K562 (cell line): Measurements from ENCODE around the gene GNAI3. TPM values are rescaled to one million over a fixed set of nuclear protein-coding genes. Genes with fewer than 3 reads are reported as not detected.

Source experiments
- ATAC-seq: fragments of 200-7000 bp; cut with Tn5 transposase; 3 replicates; pipeline ENCODE4 v1.9.1; 2020; ENCODE audit warnings: moderate library complexity
- BruUV-seq: library from RNA; stranded (reverse); fragments of 400-500 nt; replicated peaks from 2 replicates; lab custom pipeline; 2021; lab: Mats Ljungman, UMichigan
- CTCF ChIA-PET: fragments of 300-600 bp; formaldehyde crosslinking; extraction: SDS; loops from one replicate; lab custom pipeline; 2021; ENCODE audit warnings: low intra/inter-chr PET ratio; lab: Yijun Ruan, JAX
- POLR2A ChIA-PET: fragments of 300-600, 350-650 bp; sonication (Branson Sonifier 250); formaldehyde crosslinking; extraction: SDS; loops from one replicate; lab custom pipeline; 2021; ENCODE audit warnings: antibody characterized with exemption, inconsistent platforms; lab: Yijun Ruan, JAX
- DNase-seq, 4 experiments: peaks; one replicate each; pipeline versions ENCODE4 v3.0.0 to v3.0.0-alpha.2; 2011 to 2018; ENCODE audit warnings: low spot score in 3 of 4, mixed read lengths in 3 of 4; ENCODE audit errors: extremely low read depth in 1 of 4
- FAIRE-seq: peaks from 2 replicates; lab custom pipeline; 2011; peaks lifted over from hg19 to GRCh38; lab: Jason Lieb, UNC
- H2AFZ ChIP-seq: 2 replicates; pipeline ENCODE4 v1.6.0; 2011; ENCODE audit warnings: low read depth, low read length, control low read depth, inconsistent platforms
- H3K27ac ChIP-seq: fragments of 200-600 bp; 3 replicates; pipeline ENCODE4 v1.8.0; 2011; ENCODE audit warnings: low read depth, mild to moderate bottlenecking, control low read depth, inconsistent platforms, low read length, moderate library complexity, mixed read lengths; ENCODE audit errors: extremely low read depth
- H3K27me3 ChIP-seq, 2 experiments: fragments of 300-600 bp in 1 of 2; 2 replicates in 1 of 2; 3 replicates in 1 of 2; pipeline versions ENCODE4 v1.6.0 to v1.8.0; 2011; ENCODE audit warnings: inconsistent platforms in 2 of 2, low read length in 2 of 2, mild to moderate bottlenecking in 1 of 2, mixed read lengths in 1 of 2, moderate library complexity in 1 of 2; ENCODE audit not compliant: control insufficient read depth in 2 of 2, insufficient read depth in 2 of 2
- H3K36me3 ChIP-seq: fragments of 300-600 bp; 3 replicates; pipeline ENCODE4 v1.8.0; 2011; ENCODE audit warnings: mild to moderate bottlenecking, low read length, inconsistent platforms; ENCODE audit not compliant: control insufficient read depth, insufficient read depth
- H3K4me1 ChIP-seq, 2 experiments: fragments of 200-600 bp in 1 of 2; replicated peaks in 1 of 2; 2 replicates in 1 of 2; 3 replicates in 1 of 2; pipeline versions ENCODE4 v1.5.1 to v1.8.0; 2011; ENCODE audit warnings: inconsistent platforms in 2 of 2, low read length in 2 of 2, mild to moderate bottlenecking in 1 of 2, mixed read lengths in 1 of 2, moderate library complexity in 1 of 2; ENCODE audit not compliant: control insufficient read depth in 2 of 2, insufficient read depth in 2 of 2
- H3K4me2 ChIP-seq: 2 replicates; pipeline ENCODE4 v1.6.1; 2011; ENCODE audit warnings: low read length, control low read depth, inconsistent platforms, mixed read lengths; ENCODE audit not compliant: insufficient read depth
- H3K4me3 ChIP-seq: fragments of 200-600 bp; sonication (generic), shearing (Covaris generic); 2 replicates; pipeline ENCODE4 v1.5.1; 2016; ENCODE audit warnings: control low read depth, inconsistent platforms
- H3K79me2 ChIP-seq: fragments of 200-600 bp; 3 replicates; pipeline ENCODE4 v1.8.0; 2011; ENCODE audit warnings: low read length, inconsistent platforms; ENCODE audit not compliant: control insufficient read depth, insufficient read depth
- H3K9ac ChIP-seq, 2 experiments: 2 replicates each; pipeline versions ENCODE4 v1.6.0 to v1.6.1; 2011; ENCODE audit warnings: low read depth in 2 of 2, low read length in 2 of 2, control low read depth in 1 of 2, inconsistent platforms in 1 of 2, mild to moderate bottlenecking in 1 of 2, mixed read lengths in 1 of 2; ENCODE audit not compliant: insufficient read depth in 1 of 2
- H3K9me1 ChIP-seq: one replicate; pipeline ENCODE4 v1.6.0; 2011; ENCODE audit warnings: inconsistent platforms, mild to moderate bottlenecking, low read length, moderate library complexity; ENCODE audit not compliant: control insufficient read depth, insufficient read depth
- H3K9me3 ChIP-seq: replicated peaks from 2 replicates; pipeline ENCODE4 v1.5.1; 2011; ENCODE audit warnings: low read depth, low read length, inconsistent platforms; ENCODE audit not compliant: control insufficient read depth, insufficient read depth
- H4K20me1 ChIP-seq: replicated peaks from 2 replicates; pipeline ENCODE4 v1.6.1; 2011; ENCODE audit warnings: low read length, inconsistent platforms, mixed read lengths; ENCODE audit not compliant: control insufficient read depth, insufficient read depth
- CBFA2T3 ChIP-seq: fragments of 450-650 bp; IDR thresholded peaks from 2 replicates; pipeline ENCODE4 v1.6.1; 2017
- EGR1 ChIP-seq: fragments of 450-650 bp; conservative IDR thresholded peaks from 2 replicates; pipeline ENCODE4 v1.6.1; 2017; ENCODE audit warnings: mild to moderate bottlenecking
- LCOR ChIP-seq: sonication (generic); formaldehyde crosslinking; IDR thresholded peaks from 2 replicates; pipeline ENCODE4 v1.8.0; 2022; ENCODE audit warnings: mild to moderate bottlenecking, missing genetic modification reagents
- MEIS2 ChIP-seq: fragments of 450-650 bp; IDR thresholded peaks from 2 replicates; pipeline ENCODE4 v1.6.1; 2014; ENCODE audit warnings: mild to moderate bottlenecking; ENCODE audit not compliant: partially characterized antibody
- MTA1 ChIP-seq: fragments of 450-650 bp; IDR thresholded peaks from 2 replicates; pipeline ENCODE4 v1.6.1; 2017; ENCODE audit warnings: borderline replicate concordance
- SMAD4 ChIP-seq: fragments of 250-450 bp; sonication (Bioruptor Pico); conservative IDR thresholded peaks from 2 replicates; pipeline ENCODE4 v1.8.0; 2021; ENCODE audit warnings: inconsistent platforms, mild to moderate bottlenecking, moderate library complexity
- YY1 ChIP-seq, 3 experiments: IDR thresholded peaks; 2 replicates each; pipeline ENCODE4 v1.6.1; 2011; ENCODE audit warnings: low read length in 2 of 3, mild to moderate bottlenecking in 2 of 3, moderate library complexity in 2 of 3, borderline replicate concordance in 1 of 3, control low read depth in 1 of 3, low read depth in 1 of 3; ENCODE audit not compliant: insufficient read depth in 3 of 3, insufficient replicate concordance in 2 of 3, control insufficient read depth in 1 of 3, insufficient read length in 1 of 3; ENCODE audit errors: extremely low read depth in 1 of 3
- ZFP36 ChIP-seq: fragments of 150-350 bp; IDR thresholded peaks from 2 replicates; pipeline ENCODE4 v1.6.1; 2018; ENCODE audit warnings: low read length, low read depth; ENCODE audit not compliant: partially characterized antibody
- ZNF133 ChIP-seq: fragments of 250-450 bp; sonication (Bioruptor Pico); IDR thresholded peaks from 2 replicates; pipeline ENCODE4 v1.4.0; 2020; ENCODE audit warnings: mild to moderate bottlenecking
- ZNF24 ChIP-seq: fragments of 450-650 bp; IDR thresholded peaks from 2 replicates; pipeline ENCODE4 v1.6.1; 2016
- ZNF766 ChIP-seq: fragments of 200-800 bp; sonication (Bioruptor generic); conservative IDR thresholded peaks from 2 replicates; pipeline ENCODE4 v1.6.1; 2016; ENCODE audit warnings: missing genetic modification characterization, missing compliant biosample characterization
- WGBS: fragments of 100-300 bp; shearing (Covaris generic); methylation state at CpG from one replicate; pipeline ENCODE4 v1.1.6; 2016; ENCODE audit warnings: low coverage, mixed read lengths; ENCODE audit not compliant: insufficient coverage; ENCODE audit errors: missing lambda C conversion rate; 5-methylcytosine and 5-hydroxymethylcytosine counted together
- in situ Hi-C: fragments of 300-500 bp; cut with MboI; formaldehyde crosslinking; loops from 4 replicates; pipeline ENCODE4 v1.15.0; 2018; ENCODE audit warnings: inconsistent platforms, mixed read lengths
- intact Hi-C: fragments of 100-400 bp; cut with micrococcal nuclease; formaldehyde crosslinking; loops from 2 replicates; pipeline ENCODE4 v1.14.2; 2022
- polyA plus RNA-seq, 8 experiments: library from polyadenylated mRNA; depleted of rRNA in 4 of 8; stranded (reverse) in 5 of 8; unstranded in 3 of 8; fragments of >200 nt; fragmentation: Nextera tagmentation in 2 of 8; fragmentation: Illumina TruSeq in 1 of 8; extraction: Ambion mirVana in 2 of 8; extraction: Trizol in 1 of 8; gene quantifications; 2 replicates each; pipeline versions ENCODE4 v1.2.1 to v1.2.3, GENCODE V29; 2011 to 2014; ENCODE audit warnings: inconsistent platforms in 1 of 8, missing spikeins in 1 of 8
- total RNA-seq, 7 experiments: library from RNA; depleted of rRNA in 6 of 7; stranded (reverse); fragments of >200 nt in 6 of 7; fragmentation: Illumina TruSeq in 2 of 7; extraction: Trizol in 2 of 7; gene quantifications; 2 replicates each; pipeline versions ENCODE4 v1.2.1 to v1.2.3, GENCODE V29; 2011 to 2021; ENCODE audit warnings: low replicate concordance in 1 of 7
- TF ChIP-seq, protein P1 (sequence below): fragments of 450-650 bp; IDR thresholded peaks from 2 replicates; pipeline ENCODE4 v1.6.1; 2016

The GNAI3 gene
- total and polyA plus RNA-seq, 9 of the 15 experiments (the other 6 are each of a cell fraction or from before 2014, with no cell fraction given) = 6.3 to 13.2 (median 8.9) TPM

DNA sequence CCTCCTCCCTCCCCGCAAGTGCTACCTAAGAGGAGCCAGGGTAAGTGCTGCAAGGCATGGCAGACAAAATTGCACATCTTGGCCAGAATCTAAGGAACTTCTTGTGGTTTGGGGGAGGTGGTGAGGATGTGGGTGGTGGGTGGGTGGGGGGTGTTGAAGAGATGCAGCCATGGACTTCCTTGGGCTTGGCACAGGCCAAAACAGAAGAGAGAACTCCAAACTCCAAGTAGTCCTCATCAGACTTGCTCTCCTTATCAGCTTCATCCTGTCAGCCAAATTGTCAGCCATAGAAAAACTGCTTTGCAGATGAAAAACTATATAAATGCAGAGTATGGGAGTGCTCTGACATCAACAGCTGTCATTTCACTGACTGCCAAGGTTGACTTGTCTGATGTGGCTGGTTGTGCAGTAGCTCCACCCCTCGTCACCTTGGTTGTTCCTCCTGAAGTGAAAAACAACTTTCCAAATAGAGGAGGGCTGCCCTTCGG lies 46.0 kb upstream of the GNAI3 start:
- peak; percentile 39 for ATAC-seq
- Histone ChIP-seq H3K9me1 (no peaks in the 10 kb centered on the region), H4K20me1 (0 out of 2 replicates have a peak, but pooled peaks cover 2% of the 10 kb centered on the region), H3K9ac (no peak overlapping the region), H3K27me3 (peaks cover 1 to 10% of the 10 kb centered on the region in 2 experiments; a peak in 4 of 5 replicates), H3K4me3 (no peak overlapping the region), H3K79me2 (no peaks in the 10 kb centered on the region), H3K36me3 (peaks cover 9% of the 10 kb centered on the region; the same call in 1 of the 3 replicates), H3K4me1 (peaks cover 12 to 31% of the 10 kb centered on the region in 2 experiments), H3K4me2 (no peak overlapping the region), H3K27ac (no peak overlapping the region), H3K9me3 (no peaks in the 10 kb centered on the region), H2AFZ (no peak overlapping the region)
- WGBS = 45% methylated on average over 3 of the region's 3 CpGs
- POLR2A ChIA-PET = interaction anchor here (0.6 to 3.1 kb wide), 13 partner anchors 9 to 783 kb away, joined by 3 to 17 read pairs (median 3); partner anchors contain the start of genes CYB561D1 and GNAI3
- no TSS peak for BruUV-seq
- TF ChIP-seq MEIS2 (peak; percentile 76), LCOR (CRISPR knock-in tag) (no peak), MTA1 (no peak), ZNF133 (no peak), CBFA2T3 (no peak), ZFP36 (no peak), SMAD4 (CRISPR knock-in tag) (no peak), YY1 (IDR thresholded peaks at IDR 0.05; ENCODE audit: borderline replicate concordance in 1 of 3, control insufficient read depth in 1 of 3, extremely low read depth in 1 of 3, insufficient read depth in 3 of 3, insufficient read length in 1 of 3, insufficient replicate concordance in 2 of 3, low read depth in 1 of 3, low read length in 2 of 3) (no peak), ZNF766 (CRISPR knock-in tag) (0 out of 2 replicates have a peak, but pooled peaks have one; percentile 46), EGR1 (0 out of 2 replicates have a peak, but pooled peaks have one; percentile 5), ZNF24 (no peak)
- TF ChIP-seq, protein P1, sequence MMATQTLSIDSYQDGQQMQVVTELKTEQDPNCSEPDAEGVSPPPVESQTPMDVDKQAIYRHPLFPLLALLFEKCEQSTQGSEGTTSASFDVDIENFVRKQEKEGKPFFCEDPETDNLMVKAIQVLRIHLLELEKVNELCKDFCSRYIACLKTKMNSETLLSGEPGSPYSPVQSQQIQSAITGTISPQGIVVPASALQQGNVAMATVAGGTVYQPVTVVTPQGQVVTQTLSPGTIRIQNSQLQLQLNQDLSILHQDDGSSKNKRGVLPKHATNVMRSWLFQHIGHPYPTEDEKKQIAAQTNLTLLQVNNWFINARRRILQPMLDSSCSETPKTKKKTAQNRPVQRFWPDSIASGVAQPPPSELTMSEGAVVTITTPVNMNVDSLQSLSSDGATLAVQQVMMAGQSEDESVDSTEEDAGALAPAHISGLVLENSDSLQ = peak; percentile 76
- intact Hi-C loops = no loop called here
- in situ Hi-C loops = no loop called here
- CTCF ChIA-PET = interaction anchor here (0.6 to 6.4 kb wide), 2 partner anchors 29 to 343 kb away, joined by 3 to 84 read pairs; no protein-coding TSS in a partner anchor
- DNase-seq = peak in 2 of 4 experiments; percentile 45 to 61
- FAIRE-seq = peak; percentile 78
